AG08396 (cell line): ENCODE measurements around the gene VWF.

Experiments
- DNase-seq: peaks from one replicate; pipeline ENCODE4 v3.0.0; 2012; ENCODE audit warnings: low spot score, mixed read lengths

VWF gene

GRCh38 chr12:6058481-6059161 is 65.8 kb downstream of the VWF start:
- no peak for DNase-seq

- DNase-seq: no peak
Measured at GRCh38 chr12:6057700-6058099, 66.8 kb downstream of the VWF start.

- DNase-seq: no peak
Measured at GRCh38 chr12:6056406-6057240, 67.8 kb downstream of the VWF start.

- DNase-seq: peak; percentile 61
Measured at GRCh38 chr12:6053541-6053940, 70.9 kb downstream of the VWF start.

- DNase-seq: peak; percentile 52
Measured at GRCh38 chr12:6052940-6053329, 71.5 kb downstream of the VWF start.

- no peak for DNase-seq
Measured at GRCh38 chr12:6052206-6052939, 72.1 kb downstream of the VWF start.

- no peak for DNase-seq
Measured at GRCh38 chr12:6049992-6050391, 74.5 kb downstream of the VWF start.

GRCh38 chr12:6049587-6049986 is 74.9 kb downstream of the VWF start:
- no peak for DNase-seq

- DNase-seq: peak; percentile 40
Measured at GRCh38 chr12:6047249-6048237, 76.9 kb downstream of the VWF start.

GRCh38 chr12:6046511-6047180 is 77.8 kb downstream of the VWF start:
- no peak for DNase-seq

- DNase-seq: no peak
Measured at GRCh38 chr12:6045438-6045837, 79.0 kb downstream of the VWF start.

GRCh38 chr12:6044082-6044481 is 80.4 kb downstream of the VWF start:
- DNase-seq: no peak

GRCh38 chr12:6042446-6042845 is 82.0 kb downstream of the VWF start:
- no peak for DNase-seq

- DNase-seq: no peak
Measured at GRCh38 chr12:6041891-6042290, 82.6 kb downstream of the VWF start.

GRCh38 chr12:6040815-6041214 is 83.7 kb downstream of the VWF start:
- no peak for DNase-seq

GRCh38 chr12:6039894-6040601 is 84.4 kb downstream of the VWF start:
- DNase-seq: peak; percentile 80

- DNase-seq: peak; percentile 60
Measured at GRCh38 chr12:6038160-6038559, 86.3 kb downstream of the VWF start.

GRCh38 chr12:6037459-6037858 is 87.0 kb downstream of the VWF start:
- no peak for DNase-seq

- no peak for DNase-seq
Measured at GRCh38 chr12:6036509-6036908, 88.0 kb downstream of the VWF start.

- DNase-seq: no peak
Measured at GRCh38 chr12:6034596-6034995, 89.9 kb downstream of the VWF start.
